C4-2B (cell line): ENCODE results near the gene PITPNC1.
"Not testable (repeated sequence)": the region's sequence is repeated elsewhere in the genome, so short reads cannot be mapped to it uniquely, and the experiment has no call there.

Experiments used
- H3K27ac ChIP-seq: fragments of 450-650 bp; 2 replicates; pipeline ENCODE4 v1.5.1; 2017
- CTCF ChIP-seq: fragments of 450-650 bp; conservative IDR thresholded peaks from 2 replicates; pipeline ENCODE4 v1.5.1; 2017; ENCODE audit warnings: mild to moderate bottlenecking
- ZFX ChIP-seq: fragments of 450-650 bp; IDR thresholded peaks from 2 replicates; pipeline ENCODE4 v1.6.1; 2017

The PITPNC1 gene

GRCh38 chr17:67403483-67403882 is 26.4 kb downstream of the PITPNC1 start:
- no peak overlapping the region for H3K27ac ChIP-seq
- TF ChIP-seq CTCF (no peak), ZFX (no peak)

- not testable (repeated sequence) for H3K27ac ChIP-seq
These were observed 31.4 kb downstream of the PITPNC1 start for GRCh38 chr17:67408455-67408830.

- no peak overlapping the region; the same call in 1 of the 2 replicates for H3K27ac ChIP-seq
- TF ChIP-seq ZFX (no peak), CTCF (no peak)
These were observed 34.3 kb downstream of the PITPNC1 start for GRCh38 chr17:67411397-67411796.

GRCh38 chr17:67412032-67412431 is 35.0 kb downstream of the PITPNC1 start:
- TF ChIP-seq CTCF (no peak), ZFX (no peak)

GRCh38 chr17:67412941-67413340 is 35.9 kb downstream of the PITPNC1 start:
- H3K27ac ChIP-seq = no peak overlapping the region
- TF ChIP-seq CTCF = no peak
- TF ChIP-seq ZFX = no peak

More at GRCh38 chr17:67412032-67412431, 35.0 kb downstream of the PITPNC1 start:
- no peak overlapping the region; the same call in 1 of the 2 replicates for H3K27ac ChIP-seq

GRCh38 chr17:67413388-67413787 is 36.3 kb downstream of the PITPNC1 start:
- TF ChIP-seq CTCF (no peak), ZFX (no peak)
- H3K27ac ChIP-seq = no peak overlapping the region

GRCh38 chr17:67414130-67414529 is 37.0 kb downstream of the PITPNC1 start:
- no peak overlapping the region for H3K27ac ChIP-seq
- TF ChIP-seq ZFX (no peak), CTCF (no peak)

- no peak overlapping the region for H3K27ac ChIP-seq
- TF ChIP-seq CTCF (no peak), ZFX (no peak)
These were observed 37.5 kb downstream of the PITPNC1 start for GRCh38 chr17:67414559-67414958.
